Uterus (tissue), 4 donors: ENCODE measurements around the gene TRIM32. TPM values are rescaled to one million over a fixed set of nuclear protein-coding genes. Genes with fewer than 3 reads are reported as not detected.
A peak's percentile ranks its signal among the peaks of the same experiment; 100 is the strongest.

Source experiments
- DNase-seq, 2 donors: peaks; one replicate each; pipeline ENCODE4 v3.0.0-alpha.2; 2019 to 2020
- H3K27ac ChIP-seq, 2 donors: fragments of 200-600 bp; sonication (generic); 1 replicate in 1 of 2; 2 replicates in 1 of 2; pipeline ENCODE4 v1.5.1; 2016 to 2018
- H3K27me3 ChIP-seq, 2 donors: fragments of 200-600 bp; sonication (generic); one replicate each; pipeline ENCODE4 v1.5.1; 2018 to 2019; ENCODE audit warnings: control low read depth in 1 of 2
- H3K36me3 ChIP-seq, 2 donors: fragments of 200-600 bp; sonication (generic); one replicate each; pipeline ENCODE4 v1.5.1; 2019; ENCODE audit warnings: control low read depth in 1 of 2
- H3K4me1 ChIP-seq, 2 donors: fragments of 200-600 bp; sonication (generic); one replicate each; pipeline ENCODE4 v1.5.1; 2018 to 2019; ENCODE audit warnings: control low read depth in 1 of 2
- H3K4me3 ChIP-seq, 2 donors: fragments of 200-600 bp; sonication (generic); 1 replicate in 1 of 2; 2 replicates in 1 of 2; pipeline ENCODE4 v1.5.1; 2018 to 2019; ENCODE audit warnings: mild to moderate bottlenecking in 1 of 2
- H3K9me3 ChIP-seq, 2 donors: fragments of 200-600 bp; sonication (generic); one replicate each; pipeline ENCODE4 v1.5.1; 2019; ENCODE audit warnings: control low read depth in 1 of 2
- CTCF ChIP-seq, 4 experiments: fragments of 200-600 bp in 2 of 4; fragments of 450-650 bp in 2 of 4; sonication (generic) in 2 of 4; IDR thresholded peaks; one replicate each; pipeline ENCODE4 v1.5.1; 2016 to 2019; ENCODE audit warnings: antibody characterized with exemption in 4 of 4, mild to moderate bottlenecking in 2 of 4, moderate library complexity in 1 of 4
- POLR2A ChIP-seq, 2 donors: fragments of 450-650 bp; IDR thresholded peaks; one replicate each; pipeline ENCODE4 v1.6.1; 2016; ENCODE audit warnings: antibody characterized with exemption in 2 of 2, mild to moderate bottlenecking in 1 of 2, moderate library complexity in 1 of 2
- intact Hi-C: fragments of 100-400 bp; cut with DNase I; formaldehyde crosslinking; loops from one replicate; pipeline ENCODE4 v1.15.1; 2023; ENCODE audit warnings: low total_unique reads
- total RNA-seq, 4 donors: library from RNA; depleted of rRNA in 3 of 4; stranded (reverse); fragments of >200 nt in 3 of 4; gene quantifications; one replicate each; pipeline versions ENCODE4 v1.1.0 to v1.2.4, GENCODE V29; 2014 to 2023
- donor health status: DM: yes; HTN: yes; CAD: no.

TRIM32 gene
- total RNA-seq, 4 donors from 2014 or later: 13.2 to 36.0 (median 25.3) TPM

GRCh38 chr9:116737152-116737546, 50.0 kb downstream of the TRIM32 start:
- DNase-seq: peak; percentile 21 to 58
- Histone ChIP-seq H3K36me3 (no peaks in the 10 kb centered on the region), H3K4me3 (no peak overlapping the region), H3K27me3 (no peaks in the 10 kb centered on the region), H3K9me3 (no peaks in the 10 kb centered on the region), H3K27ac (no peak overlapping the region), H3K4me1 (no peaks in the 10 kb centered on the region)
- TF ChIP-seq POLR2A (IDR thresholded peaks at IDR 0.05) (no peak), CTCF (IDR thresholded peaks at IDR 0.05) (peak; percentile 29 to 52 (median 43))
- intact Hi-C loops: no loop called here

GRCh38 chr9:116741086-116741740, 54.1 kb downstream of the TRIM32 start:
- TF ChIP-seq POLR2A (IDR thresholded peaks at IDR 0.05): no peak
- TF ChIP-seq CTCF (IDR thresholded peaks at IDR 0.05): no peak
- intact Hi-C loops: no loop called here

DNA sequence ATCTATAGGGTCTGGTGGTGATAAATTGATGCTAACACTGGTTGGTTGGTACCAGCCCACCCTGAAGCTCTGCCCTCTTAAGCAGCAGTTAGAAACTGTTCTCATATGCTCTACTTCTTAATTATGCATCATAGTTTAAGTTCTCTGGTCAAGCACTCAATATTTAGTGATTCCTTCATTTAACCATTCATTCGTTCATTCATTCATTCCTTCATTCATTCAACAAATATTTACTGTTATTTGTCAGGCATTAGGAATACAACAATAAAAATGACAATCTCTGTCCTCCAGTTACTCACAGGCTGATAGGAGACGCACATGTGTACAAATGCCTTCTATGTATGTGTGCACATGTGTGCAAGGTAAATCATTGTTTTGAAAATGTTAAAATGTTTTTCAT, 54.6 kb downstream of the TRIM32 start:
- DNase-seq: no peak
- Histone ChIP-seq H3K9me3 (no peaks in the 10 kb centered on the region), H3K4me1 (no peaks in the 10 kb centered on the region), H3K27me3 (no peaks in the 10 kb centered on the region), H3K36me3 (no peaks in the 10 kb centered on the region), H3K4me3 (no peak overlapping the region), H3K27ac (no peak overlapping the region)
- no peak for TF ChIP-seq POLR2A (IDR thresholded peaks at IDR 0.05)
- no peak for TF ChIP-seq CTCF (IDR thresholded peaks at IDR 0.05)
- intact Hi-C loops: no loop called here

More at GRCh38 chr9:116741086-116741740, 54.1 kb downstream of the TRIM32 start:
- no peaks in the 10 kb centered on the region for H3K4me1 ChIP-seq
- no peaks in the 10 kb centered on the region for H3K36me3 ChIP-seq
- H3K27me3 ChIP-seq: no peaks in the 10 kb centered on the region
- H3K4me3 ChIP-seq: no peak overlapping the region
- no peak for DNase-seq
- no peak overlapping the region for H3K27ac ChIP-seq
- no peaks in the 10 kb centered on the region for H3K9me3 ChIP-seq

- Histone ChIP-seq H3K27ac (no peak overlapping the region), H3K36me3 (no peaks in the 10 kb centered on the region), H3K27me3 (no peaks in the 10 kb centered on the region), H3K9me3 (no peaks in the 10 kb centered on the region), H3K4me3 (no peak overlapping the region), H3K4me1 (no peaks in the 10 kb centered on the region)
- intact Hi-C loops: no loop called here
- DNase-seq: no peak
- no peak for TF ChIP-seq CTCF (IDR thresholded peaks at IDR 0.05)
- no peak for TF ChIP-seq POLR2A (IDR thresholded peaks at IDR 0.05)
Observed at GRCh38 chr9:116749176-116749575, 62.1 kb downstream of the TRIM32 start.

- TF ChIP-seq CTCF (IDR thresholded peaks at IDR 0.05): no peak
- TF ChIP-seq POLR2A (IDR thresholded peaks at IDR 0.05): no peak
- no peaks in the 10 kb centered on the region for H3K4me1 ChIP-seq
- no peaks in the 10 kb centered on the region for H3K9me3 ChIP-seq
- H3K36me3 ChIP-seq: no peaks in the 10 kb centered on the region
- no peak overlapping the region for H3K27ac ChIP-seq
- no peaks in the 10 kb centered on the region for H3K27me3 ChIP-seq
- intact Hi-C loops: no loop called here
- H3K4me3 ChIP-seq: no peak overlapping the region
- DNase-seq: no peak
Observed at GRCh38 chr9:116749772-116750171, 62.7 kb downstream of the TRIM32 start.
